Gastrocnemius medialis (tissue), 4 donors: ENCODE results near the gene CELA1. TPM values are rescaled to one million over a fixed set of nuclear protein-coding genes. Genes with fewer than 3 reads are reported as not detected.

Experiments
- ATAC-seq, 2 donors: fragments of 150-250 bp; one replicate each; pipeline ENCODE4 v1.9.1; 2016
- DNase-seq, 2 donors: peaks; one replicate each; pipeline ENCODE4 v3.0.0-alpha.2; 2019
- H3K27ac ChIP-seq, 4 donors: fragments of 200-600 bp; sonication (generic); 1 replicate in 1 of 4; 2 replicates in 3 of 4; pipeline ENCODE4 v1.5.1; 2016 to 2018; ENCODE audit warnings: mild to moderate bottlenecking in 2 of 4, moderate library complexity in 1 of 4
- H3K27me3 ChIP-seq, 3 donors: fragments of 200-600 bp; sonication (generic) in 2 of 3; 1 replicate in 1 of 3; 2 replicates in 2 of 3; pipeline versions ENCODE4 v1.5.1 to v1.6.0; 2016 to 2019; ENCODE audit warnings: mild to moderate bottlenecking in 1 of 3, moderate library complexity in 1 of 3
- H3K36me3 ChIP-seq, 2 donors: fragments of 200-600 bp; sonication (generic) in 1 of 2; one replicate each; pipeline ENCODE4 v1.5.1; 2017 to 2018
- H3K4me1 ChIP-seq, 2 donors: fragments of 200-600 bp; sonication (generic) in 1 of 2; one replicate each; pipeline ENCODE4 v1.5.1; 2016 to 2017; ENCODE audit warnings: mild to moderate bottlenecking in 2 of 2
- H3K4me3 ChIP-seq, 4 donors: fragments of 200-600 bp; sonication (generic) in 3 of 4; 1 replicate in 1 of 4; 2 replicates in 3 of 4; pipeline ENCODE4 v1.5.1; 2016 to 2019; ENCODE audit warnings: mild to moderate bottlenecking in 2 of 4
- H3K9me3 ChIP-seq, 3 donors: fragments of 200-600 bp; sonication (generic) in 2 of 3; 1 replicate in 1 of 3; 2 replicates in 2 of 3; pipeline ENCODE4 v1.5.1; 2016 to 2019
- POLR2A ChIP-seq, 2 donors: fragments of 450-650 bp; IDR thresholded peaks; one replicate each; pipeline ENCODE4 v1.6.1; 2017; ENCODE audit warnings: antibody characterized with exemption in 2 of 2, mild to moderate bottlenecking in 2 of 2, moderate library complexity in 2 of 2
- in situ Hi-C, 4 donors: fragments of 200-750 bp; cut with MboI; loops; one replicate each; pipeline versions ENCODE4 v1.15.0 to v1.8.0; 2017; ENCODE audit warnings: low sequenced_read_pairs in 4 of 4
- intact Hi-C: fragments of 100-400 bp; cut with DNase I; formaldehyde crosslinking; loops from one replicate; pipeline ENCODE4 v1.15.1; 2023; ENCODE audit warnings: low total_unique reads
- total RNA-seq, 4 donors: library from RNA; depleted of rRNA; stranded (reverse); fragments of >200 nt; gene quantifications; one replicate each; pipeline versions ENCODE4 v1.1.0 to v1.2.3, GENCODE V29; 2016
- TF ChIP-seq, protein P1 (sequence below), 5 experiments: fragments of 450-650 bp in 3 of 5; fragments of 200-600 bp in 2 of 5; sonication (generic) in 2 of 5; IDR thresholded peaks in 4 of 5; conservative IDR thresholded peaks in 1 of 5; 1 replicate in 4 of 5; 2 replicates in 1 of 5; pipeline ENCODE4 v1.5.1; 2016 to 2019; ENCODE audit warnings: antibody characterized with exemption in 5 of 5, mild to moderate bottlenecking in 3 of 5, moderate library complexity in 3 of 5

Gene CELA1
- total RNA-seq, 4 donors from 2014 or later, result not detected

DNA sequence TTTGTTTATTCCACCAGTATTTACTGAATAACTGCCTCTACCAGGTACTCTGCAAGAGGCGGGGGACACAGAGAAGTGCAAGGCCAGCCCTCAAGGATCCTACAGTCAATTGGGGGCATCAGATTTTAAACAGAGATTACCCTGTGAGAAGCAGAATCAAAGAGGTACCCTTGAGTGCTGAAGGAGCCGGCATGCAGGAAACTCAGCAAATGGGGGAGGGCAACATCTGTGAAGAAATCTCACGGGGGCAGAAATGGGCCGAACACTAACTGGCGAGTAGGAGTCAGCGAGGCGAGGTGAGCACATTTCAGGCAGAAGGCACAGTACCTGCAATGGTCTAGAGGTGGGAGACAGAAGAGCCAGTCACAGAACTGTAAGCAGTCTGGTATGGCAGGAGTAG lies 35.7 kb upstream of the CELA1 start:
- Histone ChIP-seq H3K4me1 (no peaks in the 10 kb centered on the region), H3K4me3 (no peak overlapping the region), H3K27ac (no peak overlapping the region), H3K27me3 (no peaks in the 10 kb centered on the region), H3K36me3 (no peaks in the 10 kb centered on the region), H3K9me3 (no peaks in the 10 kb centered on the region)
- intact Hi-C loops, result no loop called here
- ATAC-seq (no peak), DNase-seq (no peak)
- in situ Hi-C loops, result no loop called here
- TF ChIP-seq, protein P1, sequence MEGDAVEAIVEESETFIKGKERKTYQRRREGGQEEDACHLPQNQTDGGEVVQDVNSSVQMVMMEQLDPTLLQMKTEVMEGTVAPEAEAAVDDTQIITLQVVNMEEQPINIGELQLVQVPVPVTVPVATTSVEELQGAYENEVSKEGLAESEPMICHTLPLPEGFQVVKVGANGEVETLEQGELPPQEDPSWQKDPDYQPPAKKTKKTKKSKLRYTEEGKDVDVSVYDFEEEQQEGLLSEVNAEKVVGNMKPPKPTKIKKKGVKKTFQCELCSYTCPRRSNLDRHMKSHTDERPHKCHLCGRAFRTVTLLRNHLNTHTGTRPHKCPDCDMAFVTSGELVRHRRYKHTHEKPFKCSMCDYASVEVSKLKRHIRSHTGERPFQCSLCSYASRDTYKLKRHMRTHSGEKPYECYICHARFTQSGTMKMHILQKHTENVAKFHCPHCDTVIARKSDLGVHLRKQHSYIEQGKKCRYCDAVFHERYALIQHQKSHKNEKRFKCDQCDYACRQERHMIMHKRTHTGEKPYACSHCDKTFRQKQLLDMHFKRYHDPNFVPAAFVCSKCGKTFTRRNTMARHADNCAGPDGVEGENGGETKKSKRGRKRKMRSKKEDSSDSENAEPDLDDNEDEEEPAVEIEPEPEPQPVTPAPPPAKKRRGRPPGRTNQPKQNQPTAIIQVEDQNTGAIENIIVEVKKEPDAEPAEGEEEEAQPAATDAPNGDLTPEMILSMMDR (IDR thresholded peaks at IDR 0.05 in 4 of 5, conservative IDR thresholded peaks at IDR 0.05 in 1 of 5), result no peak
- TF ChIP-seq POLR2A (IDR thresholded peaks at IDR 0.05), result no peak

GRCh38 chr12:51381226-51382079 lies 35.0 kb upstream of the CELA1 start:
- H3K9me3 ChIP-seq, result no peaks in the 10 kb centered on the region
- no peaks in the 10 kb centered on the region for H3K36me3 ChIP-seq
- H3K27me3 ChIP-seq, result no peaks in the 10 kb centered on the region
- H3K4me1 ChIP-seq, result no peaks in the 10 kb centered on the region
- intact Hi-C loops (no loop called here), in situ Hi-C loops (no loop called here)
- no peak overlapping the region for H3K4me3 ChIP-seq
- TF ChIP-seq, protein P1 (IDR thresholded peaks at IDR 0.05 in 4 of 5, conservative IDR thresholded peaks at IDR 0.05 in 1 of 5), result no peak
- TF ChIP-seq POLR2A (IDR thresholded peaks at IDR 0.05), result no peak
- H3K27ac ChIP-seq, result no peak overlapping the region
- DNase-seq (no peak), ATAC-seq (no peak)

DNA sequence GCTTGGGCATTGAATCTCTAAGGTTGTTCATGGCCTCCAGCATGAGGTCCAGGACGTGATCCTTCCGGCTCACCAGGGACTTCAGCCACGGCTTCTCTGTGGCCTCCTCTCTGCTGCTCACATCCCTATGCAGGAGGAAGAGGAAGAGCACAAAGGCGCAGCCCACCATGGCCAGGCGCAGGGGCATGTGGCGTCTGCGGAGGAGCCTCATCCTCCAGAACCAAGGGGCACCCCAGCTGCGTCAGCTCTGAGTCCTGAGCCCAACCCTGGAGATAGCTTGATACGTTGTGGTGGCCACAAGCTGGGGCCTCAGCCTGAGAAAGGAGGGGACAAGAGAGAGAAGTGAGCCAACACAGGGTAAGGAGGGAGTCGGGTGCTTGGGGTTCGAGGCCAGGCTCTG lies 33.1 kb upstream of the CELA1 start:
- Histone ChIP-seq H3K27me3 (no peaks in the 10 kb centered on the region), H3K4me3 (no peak overlapping the region), H3K4me1 (no peaks in the 10 kb centered on the region), H3K36me3 (no peaks in the 10 kb centered on the region), H3K27ac (no peak overlapping the region), H3K9me3 (no peaks in the 10 kb centered on the region)
- intact Hi-C loops, result no loop called here
- ATAC-seq, result no peak
- no peak for DNase-seq
- TF ChIP-seq POLR2A (IDR thresholded peaks at IDR 0.05), result no peak
- TF ChIP-seq, protein P1 (IDR thresholded peaks at IDR 0.05 in 4 of 5, conservative IDR thresholded peaks at IDR 0.05 in 1 of 5), result no peak
- in situ Hi-C loops, result no loop called here

DNA sequence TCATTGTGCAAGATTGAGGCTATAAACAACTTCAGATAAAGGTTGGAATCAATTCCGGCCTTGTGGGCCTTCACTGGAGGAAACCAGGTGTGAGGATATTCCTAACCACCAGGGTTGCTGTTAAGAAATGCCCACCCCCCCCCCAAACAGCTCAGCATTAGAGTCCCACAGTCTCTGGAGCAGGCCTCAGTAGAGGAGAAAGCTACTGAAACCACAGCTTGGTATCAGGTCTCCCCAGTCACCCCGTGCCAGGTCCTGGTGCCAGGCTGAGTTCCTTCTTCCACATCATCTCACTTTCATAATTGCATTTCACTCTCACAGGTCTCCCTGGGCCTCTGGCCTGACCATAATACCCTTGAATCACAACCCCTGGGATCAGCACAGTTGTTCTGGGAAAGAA lies 32.3 kb upstream of the CELA1 start:
- no peaks in the 10 kb centered on the region for H3K4me1 ChIP-seq
- DNase-seq (peak in 1 of 2 donors; percentile 20), ATAC-seq (peak; percentile 58 to 72)
- no peak overlapping the region for H3K4me3 ChIP-seq
- no peaks in the 10 kb centered on the region for H3K9me3 ChIP-seq
- H3K27me3 ChIP-seq, result no peaks in the 10 kb centered on the region
- no peaks in the 10 kb centered on the region for H3K36me3 ChIP-seq
- no peak overlapping the region for H3K27ac ChIP-seq
- in situ Hi-C loops, result no loop called here
- TF ChIP-seq, protein P1 (IDR thresholded peaks at IDR 0.05 in 4 of 5, conservative IDR thresholded peaks at IDR 0.05 in 1 of 5), result no peak
- TF ChIP-seq POLR2A (IDR thresholded peaks at IDR 0.05), result no peak
- intact Hi-C loops, result no loop called here
